Mesendoderm (in vitro differentiated cells): ENCODE results near the gene SYNE2.
A peak's percentile ranks its signal among the peaks of the same experiment; 100 is the strongest.

ENCODE experiments used
- DNase-seq: peaks from one replicate; pipeline ENCODE4 v3.0.0; 2013
- H2AK5ac ChIP-seq: 2 replicates; pipeline ENCODE4 v1.6.1; 2013; ENCODE audit warnings: low read length, inconsistent platforms
- H2BK120ac ChIP-seq: 2 replicates; pipeline ENCODE4 v1.6.1; 2013; ENCODE audit warnings: low read depth, mild to moderate bottlenecking, low read length, moderate library complexity, mixed read lengths
- H2BK15ac ChIP-seq: replicated peaks from 2 replicates; pipeline ENCODE4 v1.6.1; 2013; ENCODE audit warnings: low read depth, mild to moderate bottlenecking, moderate library complexity
- H2BK5ac ChIP-seq: 2 replicates; pipeline ENCODE4 v1.6.1; 2013; ENCODE audit warnings: low read length, inconsistent platforms
- H3K18ac ChIP-seq: 2 replicates; pipeline ENCODE4 v1.6.1; 2013; ENCODE audit warnings: mild to moderate bottlenecking, low read length, mixed read lengths
- H3K23ac ChIP-seq: one replicate; pipeline ENCODE4 v1.6.1; 2013; ENCODE audit warnings: low read length
- H3K27ac ChIP-seq: 2 replicates; pipeline ENCODE4 v1.5.1; 2013; ENCODE audit warnings: low read depth, mild to moderate bottlenecking, inconsistent platforms, low read length, moderate library complexity
- H3K27me3 ChIP-seq: 2 replicates; pipeline ENCODE4 v1.6.1; 2013; ENCODE audit warnings: low read length, control low read depth, mild to moderate bottlenecking, inconsistent platforms; ENCODE audit not compliant: insufficient read depth, poor library complexity
- H3K36me3 ChIP-seq: 2 replicates; pipeline ENCODE4 v1.6.1; 2013; ENCODE audit warnings: low read length, inconsistent platforms; ENCODE audit not compliant: control insufficient read depth, insufficient read depth
- H3K4ac ChIP-seq: one replicate; pipeline ENCODE4 v1.6.1; 2013; ENCODE audit warnings: low read depth, mild to moderate bottlenecking, low read length, moderate library complexity
- H3K4me1 ChIP-seq: 2 replicates; pipeline ENCODE4 v1.6.1; 2013; ENCODE audit warnings: low read depth, low read length, inconsistent platforms; ENCODE audit not compliant: control insufficient read depth
- H3K4me2 ChIP-seq: 2 replicates; pipeline ENCODE4 v1.6.1; 2013; ENCODE audit warnings: low read length
- H3K4me3 ChIP-seq: 2 replicates; pipeline ENCODE4 v1.5.1; 2013; ENCODE audit warnings: mild to moderate bottlenecking, low read length
- H3K56ac ChIP-seq: one replicate; pipeline ENCODE4 v1.6.1; 2013; ENCODE audit warnings: low read length
- H3K79me1 ChIP-seq: 2 replicates; pipeline ENCODE4 v1.6.1; 2013; ENCODE audit warnings: low read length, inconsistent platforms
- H3K79me2 ChIP-seq: 2 replicates; pipeline ENCODE4 v1.6.1; 2013; ENCODE audit warnings: mild to moderate bottlenecking, low read length; ENCODE audit not compliant: control insufficient read depth, insufficient read depth
- H3K9ac ChIP-seq: 2 replicates; pipeline ENCODE4 v1.6.1; 2013; ENCODE audit warnings: low read length, inconsistent platforms
- H4K5ac ChIP-seq: one replicate; pipeline ENCODE4 v1.6.1; 2013; ENCODE audit warnings: low read length
- H4K8ac ChIP-seq: one replicate; pipeline ENCODE4 v1.6.1; 2013; ENCODE audit warnings: low read depth, mild to moderate bottlenecking, control low read depth, low read length, moderate library complexity
- WGBS: extraction: QIAGEN DNeasy Blood & Tissue Kit; methylation state at CpG from one replicate; pipeline ENCODE4 v1.1.7; 2013; ENCODE audit warnings: low lambda C conversion rate, missing lambda C conversion rate; ENCODE audit not compliant: insufficient coverage; ENCODE audit errors: extremely low coverage; 5-methylcytosine and 5-hydroxymethylcytosine counted together

Gene SYNE2

DNA sequence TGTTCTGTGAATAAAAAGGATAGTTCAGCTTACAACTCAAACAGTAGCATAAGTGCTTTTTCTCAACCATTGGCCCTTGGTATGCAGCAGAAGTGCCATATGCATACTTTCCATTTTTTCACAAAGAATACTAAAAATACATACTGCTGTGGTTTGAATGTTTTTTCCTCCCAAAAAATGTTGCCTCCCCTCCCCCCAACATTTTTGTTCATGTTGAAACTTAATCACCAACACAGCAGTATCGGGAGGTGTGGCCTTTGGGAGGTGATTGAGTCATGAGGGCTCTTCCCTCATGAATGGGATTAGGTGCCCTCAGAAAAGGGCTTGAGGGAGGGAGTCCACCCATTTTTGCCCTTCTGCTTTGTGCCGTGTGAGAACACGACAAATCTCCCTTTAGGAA lies 242.8 kb downstream of the SYNE2 start:
- no peaks in the 10 kb centered on the region for H3K4me1 ChIP-seq
- no peak overlapping the region for H3K9ac ChIP-seq
- H3K4me2 ChIP-seq: no peak overlapping the region
- H3K27me3 ChIP-seq: no peaks in the 10 kb centered on the region
- H3K23ac ChIP-seq: no peak overlapping the region
- no peak overlapping the region for H4K5ac ChIP-seq
- no peak overlapping the region for H3K27ac ChIP-seq
- no peak overlapping the region for H2AK5ac ChIP-seq
- no peak overlapping the region for H3K56ac ChIP-seq
- no peaks in the 10 kb centered on the region for H3K79me2 ChIP-seq
- DNase-seq: peak; percentile 40
- H3K4ac ChIP-seq: no peak overlapping the region
- H3K36me3 ChIP-seq: no peaks in the 10 kb centered on the region
- H3K4me3 ChIP-seq: no peak overlapping the region
- H3K18ac ChIP-seq: no peak overlapping the region
- no peak overlapping the region for H2BK5ac ChIP-seq
- no CpG with 5 or more reads among the region's 3 CpGs for WGBS
- no peak overlapping the region for H2BK15ac ChIP-seq
- H2BK120ac ChIP-seq: no peak overlapping the region
- no peaks in the 10 kb centered on the region for H3K79me1 ChIP-seq
- no peak overlapping the region for H4K8ac ChIP-seq

- Histone ChIP-seq H2AK5ac (no peak overlapping the region), H3K4me3 (no peak overlapping the region), H3K79me2 (no peaks in the 10 kb centered on the region), H4K8ac (no peak overlapping the region), H3K23ac (no peak overlapping the region), H3K56ac (no peak overlapping the region), H3K36me3 (no peaks in the 10 kb centered on the region), H2BK5ac (no peak overlapping the region), H2BK15ac (no peak overlapping the region), H3K4ac (no peak overlapping the region), H3K4me1 (no peaks in the 10 kb centered on the region), H3K27me3 (no peaks in the 10 kb centered on the region), H3K18ac (no peak overlapping the region), H2BK120ac (no peak overlapping the region), H4K5ac (no peak overlapping the region), H3K27ac (no peak overlapping the region), H3K79me1 (no peaks in the 10 kb centered on the region), H3K4me2 (no peak overlapping the region), H3K9ac (no peak overlapping the region)
- no peak for DNase-seq
- WGBS: no CpG with 5 or more reads among the region's 4 CpGs
These were observed 245.3 kb downstream of the SYNE2 start for GRCh38 chr14:64098120-64098519.

DNA sequence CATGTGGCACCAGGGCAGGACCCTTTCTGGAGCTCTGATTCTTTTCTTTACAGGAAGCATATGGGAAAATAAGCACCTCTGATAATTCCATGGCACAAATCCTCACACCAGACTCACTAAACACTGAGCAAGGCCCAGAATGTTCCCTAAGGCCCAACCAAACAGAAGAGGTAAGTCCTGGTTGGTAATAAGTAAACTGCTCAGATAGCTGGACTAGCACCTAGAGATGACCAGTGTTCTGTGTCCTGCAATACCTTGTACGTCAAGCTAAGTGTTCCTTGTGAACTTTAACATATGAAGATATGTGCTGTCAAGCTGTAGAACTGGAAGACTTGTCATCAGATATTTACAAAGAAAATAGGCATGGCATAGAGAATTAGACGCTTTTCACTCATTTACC lies 254.6 kb downstream of the SYNE2 start:
- no CpG with 5 or more reads among the region's 2 CpGs for WGBS
- Histone ChIP-seq H3K18ac (no peak overlapping the region), H3K4me1 (no peaks in the 10 kb centered on the region), H3K27ac (no peak overlapping the region), H3K27me3 (no peaks in the 10 kb centered on the region), H3K56ac (no peak overlapping the region), H2BK5ac (no peak overlapping the region), H4K5ac (no peak overlapping the region), H2BK120ac (no peak overlapping the region), H3K4me3 (no peak overlapping the region), H4K8ac (no peak overlapping the region), H3K9ac (no peak overlapping the region), H3K4ac (no peak overlapping the region), H3K23ac (no peak overlapping the region), H3K79me2 (no peaks in the 10 kb centered on the region), H3K79me1 (no peaks in the 10 kb centered on the region), H2BK15ac (no peak overlapping the region), H3K4me2 (no peak overlapping the region), H2AK5ac (no peak overlapping the region), H3K36me3 (no peaks in the 10 kb centered on the region)
- DNase-seq: no peak

DNA sequence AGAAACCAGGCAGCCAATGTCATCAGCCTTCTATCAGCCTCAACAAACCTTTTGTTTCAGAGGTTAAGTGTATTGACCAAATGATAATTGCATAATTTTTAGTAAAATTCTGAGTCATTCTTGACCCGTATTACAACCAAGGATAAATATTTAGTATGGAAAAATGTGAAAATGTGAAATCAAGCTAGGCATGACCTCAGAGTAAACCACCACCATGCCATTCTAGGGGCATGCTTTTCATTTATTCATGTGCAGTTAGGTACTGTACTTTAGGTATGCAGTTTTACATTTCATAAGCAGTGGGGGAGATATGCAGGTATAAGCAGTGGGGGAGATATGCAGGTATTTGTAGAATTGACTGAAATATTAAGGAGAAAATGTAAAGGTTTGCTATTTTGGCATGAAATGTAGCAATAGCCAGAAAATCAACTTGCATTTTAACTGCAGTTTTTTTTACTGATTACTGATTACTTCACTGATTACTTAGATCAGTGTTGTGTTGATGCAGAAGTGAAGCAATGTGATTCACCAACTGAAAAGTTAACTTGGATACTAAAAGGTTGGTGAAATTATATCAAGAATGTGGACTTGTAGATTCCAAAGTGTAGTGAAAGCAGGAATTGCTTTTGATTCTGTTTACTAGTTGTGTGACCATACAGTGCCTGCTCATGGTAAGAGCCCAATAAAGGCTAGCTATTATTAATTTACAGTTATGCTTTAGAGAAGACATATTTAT lies 257.2 kb downstream of the SYNE2 start:
- H2AK5ac ChIP-seq: no peak overlapping the region

DNA sequence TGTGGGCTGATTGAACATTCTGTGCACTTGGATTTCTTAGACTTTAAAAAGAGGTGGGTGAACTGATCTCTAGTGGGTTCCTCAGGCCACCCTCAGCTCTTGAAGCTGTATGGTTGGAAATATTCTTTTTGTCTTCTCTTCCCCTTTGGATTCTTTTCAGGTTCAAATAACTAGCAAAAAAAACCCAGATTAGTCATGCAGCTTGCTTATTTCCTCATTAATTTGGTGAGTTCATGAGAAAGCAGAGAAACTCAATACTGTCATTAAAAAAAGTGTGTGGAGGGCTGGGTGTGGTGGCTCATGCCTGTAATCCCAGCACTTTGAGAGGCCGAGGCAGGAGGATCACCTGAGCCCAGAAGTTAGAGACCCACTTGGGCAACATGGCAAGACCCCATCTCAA lies 258.0 kb downstream of the SYNE2 start:
- H2AK5ac ChIP-seq: no peak overlapping the region
- H3K27me3 ChIP-seq: no peaks in the 10 kb centered on the region
- no peak overlapping the region for H2BK5ac ChIP-seq
- H3K9ac ChIP-seq: no peak overlapping the region
- no peak overlapping the region for H3K4me3 ChIP-seq
- no CpG with 5 or more reads among the region's 1 CpG for WGBS
- no peak overlapping the region for H3K18ac ChIP-seq
- DNase-seq: no peak
- H2BK15ac ChIP-seq: no peak overlapping the region
- H3K4me1 ChIP-seq: no peaks in the 10 kb centered on the region
- no peaks in the 10 kb centered on the region for H3K79me2 ChIP-seq
- no peak overlapping the region for H3K4me2 ChIP-seq
- no peaks in the 10 kb centered on the region for H3K36me3 ChIP-seq
- H2BK120ac ChIP-seq: no peak overlapping the region
- H3K56ac ChIP-seq: no peak overlapping the region
- no peak overlapping the region for H3K27ac ChIP-seq
- H3K79me1 ChIP-seq: no peaks in the 10 kb centered on the region
- H3K4ac ChIP-seq: no peak overlapping the region
- no peak overlapping the region for H4K8ac ChIP-seq
- no peak overlapping the region for H4K5ac ChIP-seq
- no peak overlapping the region for H3K23ac ChIP-seq

More for the DNA sequence above, 257.2 kb downstream of the SYNE2 start:
- Histone ChIP-seq H3K18ac (no peak overlapping the region), H3K79me2 (no peaks in the 10 kb centered on the region), H3K56ac (no peak overlapping the region), H4K8ac (no peak overlapping the region), H2BK5ac (no peak overlapping the region), H3K27ac (no peak overlapping the region), H3K79me1 (no peaks in the 10 kb centered on the region), H3K4me2 (no peak overlapping the region), H4K5ac (no peak overlapping the region), H2BK120ac (no peak overlapping the region), H3K4me1 (no peaks in the 10 kb centered on the region), H3K23ac (no peak overlapping the region), H3K4me3 (no peak overlapping the region), H3K4ac (no peak overlapping the region), H2BK15ac (no peak overlapping the region), H3K36me3 (no peaks in the 10 kb centered on the region), H3K9ac (no peak overlapping the region), H3K27me3 (no peaks in the 10 kb centered on the region)
- no CpG with 5 or more reads among the region's 1 CpG for WGBS
- no peak for DNase-seq
